ENCODE measurements around the gene IRF8. TPM values are rescaled to one million over a fixed set of nuclear protein-coding genes. Genes with fewer than 3 reads are reported as not detected.

Gene IRF8
- total RNA-seq, 1 donor from 2014 or later, result not detected

GRCh38 chr16:85858984-85859817 is 39.8 kb upstream of the IRF8 start:
- Mint-ChIP-seq H3K27ac (ENCODE audit: unreplicated experiment) (no peak overlapping the region), H3K9me3 (ENCODE audit: low read depth) (peaks cover 3% of the 10 kb centered on the region), H3K4me1 (ENCODE audit: low read depth) (no peaks in the 10 kb centered on the region), H3K4me3 (ENCODE audit: unreplicated experiment) (no peak overlapping the region), H3K27me3 (ENCODE audit: low read depth) (peaks cover 34% of the 10 kb centered on the region), H3K36me3 (ENCODE audit: low read depth) (no peaks in the 10 kb centered on the region)
- TF ChIP-seq CTCF (IDR thresholded peaks at IDR 0.05), result no peak
- DNase-seq (ENCODE audit: low spot score), result no peak

GRCh38 chr16:85859818-85860125 is 39.2 kb upstream of the IRF8 start:
- no peaks in the 10 kb centered on the region for H3K4me1 Mint-ChIP-seq (ENCODE audit: low read depth)
- no peaks in the 10 kb centered on the region for H3K36me3 Mint-ChIP-seq (ENCODE audit: low read depth)
- no peak for DNase-seq (ENCODE audit: low spot score)
- peaks cover 37% of the 10 kb centered on the region for H3K27me3 Mint-ChIP-seq (ENCODE audit: low read depth)
- H3K4me3 Mint-ChIP-seq (ENCODE audit: unreplicated experiment), result no peak overlapping the region
- H3K27ac Mint-ChIP-seq (ENCODE audit: unreplicated experiment), result no peak overlapping the region
- TF ChIP-seq CTCF (IDR thresholded peaks at IDR 0.05), result no peak
- peaks cover 7% of the 10 kb centered on the region for H3K9me3 Mint-ChIP-seq (ENCODE audit: low read depth)

GRCh38 chr16:85860413-85861094 is 38.4 kb upstream of the IRF8 start:
- Mint-ChIP-seq H3K4me1 (ENCODE audit: low read depth) (no peaks in the 10 kb centered on the region), H3K27ac (ENCODE audit: unreplicated experiment) (no peak overlapping the region), H3K9me3 (ENCODE audit: low read depth) (peaks cover 10% of the 10 kb centered on the region), H3K36me3 (ENCODE audit: low read depth) (no peaks in the 10 kb centered on the region), H3K4me3 (ENCODE audit: unreplicated experiment) (no peak overlapping the region), H3K27me3 (ENCODE audit: low read depth) (peaks cover 37% of the 10 kb centered on the region)
- DNase-seq (ENCODE audit: low spot score), result no peak
- no peak for TF ChIP-seq CTCF (IDR thresholded peaks at IDR 0.05)

- TF ChIP-seq CTCF (IDR thresholded peaks at IDR 0.05), result no peak
- Mint-ChIP-seq H3K36me3 (ENCODE audit: low read depth) (no peaks in the 10 kb centered on the region), H3K4me3 (ENCODE audit: unreplicated experiment) (no peak overlapping the region), H3K9me3 (ENCODE audit: low read depth) (peaks cover 10% of the 10 kb centered on the region), H3K27ac (ENCODE audit: unreplicated experiment) (no peak overlapping the region), H3K27me3 (ENCODE audit: low read depth) (peaks cover 35% of the 10 kb centered on the region), H3K4me1 (ENCODE audit: low read depth) (no peaks in the 10 kb centered on the region)
- peak; percentile 18 for DNase-seq (ENCODE audit: low spot score)
Measured at GRCh38 chr16:85861095-85861825, 37.7 kb upstream of the IRF8 start.

Measured in chondrocyte (in vitro differentiated cells).